ENCODE results near the gene CLASP2.

DNA sequence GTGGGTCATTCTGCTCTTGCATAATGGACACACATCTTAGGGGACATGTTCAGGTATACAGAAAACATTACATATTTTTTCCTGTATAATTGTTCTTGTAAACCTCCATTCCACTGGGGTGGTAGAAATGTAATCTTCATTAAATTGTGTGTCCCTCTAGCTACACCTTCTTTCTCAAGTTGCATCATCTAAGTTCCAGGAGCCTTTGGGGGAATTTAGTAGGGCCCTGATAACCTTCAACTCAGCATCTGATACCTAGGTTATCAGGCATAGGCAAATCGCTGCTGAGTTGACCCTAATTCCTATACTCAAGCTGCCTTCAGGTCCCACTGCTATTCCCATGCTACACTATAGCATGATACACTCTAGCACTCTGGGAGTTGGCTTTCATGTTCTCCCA lies 19.1 kb upstream of the CLASP2 start:
- TF ChIP-seq CTCF (IDR thresholded peaks at IDR 0.05; ENCODE audit: low read depth, low read length): no peak
- TF ChIP-seq EZH2phosphoT487 (IDR thresholded peaks at IDR 0.05; ENCODE audit: low read depth): no peak
